IMR-90 (cell line): ENCODE data around the gene CHD6. TPM values are rescaled to one million over a fixed set of nuclear protein-coding genes. Genes with fewer than 3 reads are reported as not detected.

ENCODE experiments used
- ATAC-seq: fragments of 200-7000 bp; cut with Tn5 transposase; 2 replicates; pipeline ENCODE4 v1.9.1; 2020; ENCODE audit warnings: low read depth, mild to moderate bottlenecking, moderate library complexity
- BruUV-seq: library from RNA; stranded (reverse); fragments of 400-500 nt; replicated peaks from 2 replicates; lab custom pipeline; 2021; lab: Mats Ljungman, UMichigan
- CTCF ChIA-PET: fragments of 300-600 bp; formaldehyde crosslinking; extraction: SDS; loops from one replicate; lab custom pipeline; 2021; ENCODE audit warnings: antibody characterized with exemption; lab: Yijun Ruan, JAX
- POLR2A ChIA-PET: fragments of 300-600 bp; sonication (Branson Sonifier 250); formaldehyde crosslinking; loops from one replicate; lab custom pipeline; 2022; ENCODE audit warnings: antibody characterized with exemption; ENCODE audit not compliant: unreplicated experiment; lab: Charles Lee
- DNase-seq: peaks from one replicate; pipeline ENCODE4 v3.0.0; 2013
- H2AFZ ChIP-seq: replicated peaks from 2 replicates; pipeline ENCODE3; 2013; ENCODE audit warnings: low read length, mild to moderate bottlenecking; ENCODE audit not compliant: poor library complexity
- H2AK5ac ChIP-seq: 2 replicates; pipeline ENCODE4 v1.6.1; 2013; ENCODE audit warnings: low read depth, low read length, inconsistent platforms
- H2AK9ac ChIP-seq: replicated peaks from 2 replicates; pipeline ENCODE3; 2013; ENCODE audit warnings: mild to moderate bottlenecking, low read depth, low read length, moderate library complexity; ENCODE audit not compliant: poor library complexity
- H2BK120ac ChIP-seq: 2 replicates; pipeline ENCODE4 v1.6.1; 2013; ENCODE audit warnings: low read depth, low read length, inconsistent platforms
- H2BK15ac ChIP-seq: 3 replicates; pipeline ENCODE4 v1.6.1; 2013; ENCODE audit warnings: low read depth, low read length, inconsistent platforms
- H2BK20ac ChIP-seq: 2 replicates; pipeline ENCODE4 v1.6.1; 2013; ENCODE audit warnings: low read depth, mild to moderate bottlenecking, inconsistent platforms, low read length, moderate library complexity
- H2BK5ac ChIP-seq: 2 replicates; pipeline ENCODE4 v1.6.1; 2013; ENCODE audit warnings: mild to moderate bottlenecking, low read depth, low read length, inconsistent platforms; ENCODE audit not compliant: poor library complexity, severe bottlenecking
- H3K14ac ChIP-seq: replicated peaks from 2 replicates; pipeline ENCODE4 v1.6.1; 2013; ENCODE audit warnings: low read depth, low read length, inconsistent platforms
- H3K18ac ChIP-seq: 2 replicates; pipeline ENCODE4 v1.6.1; 2013; ENCODE audit warnings: low read depth, low read length, control low read depth
- H3K23ac ChIP-seq: 2 replicates; pipeline ENCODE4 v1.6.1; 2013; ENCODE audit warnings: low read depth, low read length, inconsistent platforms
- H3K27ac ChIP-seq: 2 replicates; pipeline ENCODE4 v1.5.1; 2013; ENCODE audit warnings: mild to moderate bottlenecking, control low read depth, low read length; ENCODE audit not compliant: insufficient read depth
- H3K27me3 ChIP-seq: 2 replicates; pipeline ENCODE4 v1.6.1; 2013; ENCODE audit warnings: low read length; ENCODE audit not compliant: control insufficient read depth, insufficient read depth
- H3K36me3 ChIP-seq: 2 replicates; pipeline ENCODE4 v1.6.1; 2013; ENCODE audit warnings: low read length, mixed read lengths; ENCODE audit not compliant: control insufficient read depth, insufficient read depth
- H3K4ac ChIP-seq: 2 replicates; pipeline ENCODE4 v1.6.1; 2013; ENCODE audit warnings: low read depth, low read length, inconsistent platforms
- H3K4me1 ChIP-seq: 2 replicates; pipeline ENCODE4 v1.6.1; 2013; ENCODE audit warnings: low read length, mixed read lengths; ENCODE audit not compliant: control insufficient read depth, insufficient read depth
- H3K4me2 ChIP-seq: 2 replicates; pipeline ENCODE4 v1.6.1; 2013; ENCODE audit warnings: low read depth, mild to moderate bottlenecking, control low read depth, low read length, moderate library complexity
- H3K4me3 ChIP-seq: 2 replicates; pipeline ENCODE4 v1.5.1; 2013; ENCODE audit warnings: low read depth, mild to moderate bottlenecking, control low read depth, low read length, moderate library complexity; ENCODE audit not compliant: insufficient read depth
- H3K56ac ChIP-seq: 2 replicates; pipeline ENCODE4 v1.6.1; 2013; ENCODE audit warnings: low read length, inconsistent platforms; ENCODE audit not compliant: insufficient read depth; ENCODE audit errors: extremely low read depth
- H3K79me1 ChIP-seq, 2 experiments: 2 replicates each; pipeline ENCODE4 v1.6.1; 2013; ENCODE audit warnings: low read length in 2 of 2, inconsistent platforms in 1 of 2, low read depth in 1 of 2
- H3K9ac ChIP-seq: 2 replicates; pipeline ENCODE4 v1.6.1; 2013; ENCODE audit warnings: low read depth, low read length, control low read depth
- H3K9me1 ChIP-seq: 2 replicates; pipeline ENCODE4 v1.6.1; 2013; ENCODE audit warnings: low read length, inconsistent platforms; ENCODE audit not compliant: insufficient read depth
- H3K9me3 ChIP-seq: 2 replicates; pipeline ENCODE4 v1.6.1; 2013; ENCODE audit warnings: low read length; ENCODE audit not compliant: control insufficient read depth, insufficient read depth
- H4K20me1 ChIP-seq: 2 replicates; pipeline ENCODE4 v1.6.1; 2013; ENCODE audit warnings: low read length, inconsistent platforms; ENCODE audit not compliant: insufficient read depth
- H4K5ac ChIP-seq: 2 replicates; pipeline ENCODE4 v1.6.1; 2013; ENCODE audit warnings: mild to moderate bottlenecking, low read depth, low read length, control low read depth
- H4K8ac ChIP-seq, 2 experiments: 2 replicates each; pipeline ENCODE4 v1.6.1; 2013; ENCODE audit warnings: low read depth in 2 of 2, low read length in 2 of 2, control low read depth in 1 of 2, inconsistent platforms in 1 of 2
- H4K91ac ChIP-seq: 2 replicates; pipeline ENCODE4 v1.6.1; 2013; ENCODE audit warnings: low read depth, low read length, inconsistent platforms; ENCODE audit not compliant: insufficient read depth
- BHLHE40 ChIP-seq: fragments of 150-350 bp; IDR thresholded peaks from 2 replicates; pipeline ENCODE4 v1.6.1; 2016; ENCODE audit warnings: mild to moderate bottlenecking, low read depth, low read length
- CEBPB ChIP-seq: IDR thresholded peaks from 2 replicates; pipeline ENCODE4 v1.6.1; 2012; ENCODE audit warnings: low read depth, low read length, improper control_type of control experiment
- CHD1 ChIP-seq: IDR thresholded peaks from 2 replicates; pipeline ENCODE4 v1.6.1; 2012; ENCODE audit warnings: low read depth, low read length, improper control_type of control experiment
- CTCF ChIP-seq: conservative IDR thresholded peaks from 2 replicates; pipeline ENCODE4 v1.5.1; 2012; ENCODE audit warnings: mild to moderate bottlenecking, low read depth, low read length, improper control_type of control experiment
- ELK1 ChIP-seq: fragments of 150-350 bp; IDR thresholded peaks from 2 replicates; pipeline ENCODE4 v1.6.1; 2016; ENCODE audit warnings: low read depth, mild to moderate bottlenecking, low read length, moderate library complexity, borderline replicate concordance
- FOS ChIP-seq: fragments of 150-350 bp; IDR thresholded peaks from 2 replicates; pipeline ENCODE4 v1.6.1; 2016; ENCODE audit warnings: low read depth, low read length
- MAFK ChIP-seq: IDR thresholded peaks from 2 replicates; pipeline ENCODE4 v1.6.1; 2012; ENCODE audit warnings: low read depth, low read length, improper control_type of control experiment
- MAZ ChIP-seq: IDR thresholded peaks from 2 replicates; pipeline ENCODE4 v1.6.1; 2012; ENCODE audit warnings: low read depth, mild to moderate bottlenecking, low read length, improper control_type of control experiment, moderate library complexity, borderline replicate concordance
- MXI1 ChIP-seq: IDR thresholded peaks from 2 replicates; pipeline ENCODE4 v1.6.1; 2012; ENCODE audit warnings: low read depth, mild to moderate bottlenecking, low read length, moderate library complexity, borderline replicate concordance
- NFE2L2 ChIP-seq: fragments of 150-350 bp; IDR thresholded peaks from 2 replicates; pipeline ENCODE4 v1.6.1; 2016; ENCODE audit warnings: low read depth, mild to moderate bottlenecking, low read length
- POLR2A ChIP-seq: IDR thresholded peaks from 2 replicates; pipeline ENCODE4 v1.6.1; 2012; ENCODE audit warnings: mild to moderate bottlenecking, low read depth, low read length
- RAD21 ChIP-seq: IDR thresholded peaks from 2 replicates; pipeline ENCODE4 v1.6.1; 2012; ENCODE audit warnings: low read length, improper control_type of control experiment
- RCOR1 ChIP-seq: IDR thresholded peaks from 2 replicates; pipeline ENCODE4 v1.6.1; 2012; ENCODE audit warnings: mild to moderate bottlenecking, low read length, improper control_type of control experiment; ENCODE audit not compliant: insufficient replicate concordance
- RFX5 ChIP-seq: IDR thresholded peaks from 2 replicates; pipeline ENCODE4 v1.8.0; 2012; ENCODE audit warnings: low read depth, mild to moderate bottlenecking, low read length, moderate library complexity
- SMC3 ChIP-seq: fragments of 150-350 bp; IDR thresholded peaks from 2 replicates; pipeline ENCODE4 v1.6.1; 2016; ENCODE audit warnings: low read depth, mild to moderate bottlenecking, antibody characterized with exemption, low read length, moderate library complexity
- WGBS, 2 experiments: methylation state at CpG; one replicate each; pipeline versions ENCODE4 v1.1.5 to v1.1.7; 2013; ENCODE audit warnings: missing lambda C conversion rate in 2 of 2; ENCODE audit not compliant: insufficient read length in 1 of 2; ENCODE audit errors: extremely low coverage in 2 of 2; 5-methylcytosine and 5-hydroxymethylcytosine counted together
- dilution Hi-C: fragments of 300-500 bp; cut with HindIII; formaldehyde crosslinking; loops from one replicate; pipeline ENCODE4 v1.14.3; 2018; ENCODE audit warnings: low sequenced_read_pairs; ENCODE audit not compliant: unreplicated experiment
- in situ Hi-C: fragments of 300-500 bp; cut with MboI; formaldehyde crosslinking; loops from 3 replicates; pipeline ENCODE4 v1.14.3; 2019; ENCODE audit warnings: low sequenced_read_pairs, inconsistent platforms, mixed read lengths
- intact Hi-C: fragments of 100-400 bp; cut with micrococcal nuclease; formaldehyde crosslinking; loops from 2 replicates; pipeline ENCODE4 v1.10.0; 2022
- polyA plus RNA-seq, 3 experiments: library from polyadenylated mRNA; depleted of rRNA; stranded (reverse); fragments of >200 nt; gene quantifications; 2 replicates each; pipeline ENCODE4 v1.2.3, GENCODE V29; 2012; ENCODE audit warnings: low replicate concordance in 1 of 3
- total RNA-seq: library from RNA; depleted of rRNA; stranded (reverse); fragments of >200 nt; gene quantifications from 2 replicates; pipeline ENCODE4 v1.2.3, GENCODE V29; 2012
- TF ChIP-seq, protein P1 (sequence below): fragments of 150-350 bp; IDR thresholded peaks from 2 replicates; pipeline ENCODE4 v1.6.1; 2017; ENCODE audit warnings: mild to moderate bottlenecking, antibody characterized with exemption, low read length, low read depth

Gene CHD6
- total and polyA plus RNA-seq, 2 of the 4 experiments (the other 2 are of a cell fraction) = 8.8 to 26.7 TPM

DNA sequence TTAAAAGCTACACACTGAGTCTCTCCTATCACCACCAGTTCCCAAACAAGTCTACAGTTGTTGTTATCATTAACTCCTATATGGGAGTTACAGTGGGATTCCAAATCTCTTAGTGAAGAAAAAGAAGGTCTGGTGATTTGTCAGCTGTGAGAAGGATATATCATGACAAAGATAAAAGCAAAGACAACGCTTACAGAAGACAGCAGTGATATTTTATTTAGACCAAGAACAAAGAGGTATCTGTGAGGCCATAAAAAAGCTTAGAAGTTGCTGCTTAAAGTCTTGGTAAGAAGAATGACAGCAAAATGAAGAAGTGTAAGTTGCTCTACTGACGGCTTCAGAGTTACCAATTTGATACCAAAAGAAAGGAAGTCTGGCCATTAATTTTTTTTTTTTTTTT lies 47.2 kb downstream of the CHD6 start:
- POLR2A ChIA-PET = no interaction called here
- Histone ChIP-seq H4K5ac (no peak overlapping the region), H2BK120ac (no peak overlapping the region), H3K36me3 (peaks cover 3% of the 10 kb centered on the region), H3K79me1 (peaks cover 36 to 77% of the 10 kb centered on the region in 2 experiments), H3K18ac (no peak overlapping the region), H2AK9ac (no peak overlapping the region), H4K20me1 (peaks cover 69% of the 10 kb centered on the region), H3K9me1 (peaks cover 20% of the 10 kb centered on the region), H3K4me2 (no peak overlapping the region; the same call in 1 of the 2 replicates), H3K4me1 (peaks cover 6% of the 10 kb centered on the region), H3K14ac (no peak overlapping the region), H3K4ac (no peak overlapping the region), H2AK5ac (no peak overlapping the region), H3K4me3 (no peak overlapping the region), H2BK15ac (no peak overlapping the region), H2BK20ac (no peak overlapping the region), H3K56ac (no peak overlapping the region), H3K27me3 (no peaks in the 10 kb centered on the region), H3K27ac (no peak overlapping the region), H2BK5ac (no peak overlapping the region), H3K9ac (no peak overlapping the region), H3K9me3 (no peaks in the 10 kb centered on the region), H4K91ac (no peak overlapping the region), H2AFZ (no peak overlapping the region), H3K23ac (no peak overlapping the region), H4K8ac (no peak overlapping the region)
- ATAC-seq (no peak), DNase-seq (no peak)
- CTCF ChIA-PET = interaction anchor here (0.9 to 1.1 kb wide), 2 partner anchors 35 to 398 kb away, joined by 4 to 6 read pairs; no protein-coding TSS in a partner anchor
- dilution Hi-C loops (no loop called here), intact Hi-C loops (no loop called here), in situ Hi-C loops (no loop called here)
- TF ChIP-seq MAFK (no peak), MXI1 (no peak), MAZ (no peak), SMC3 (no peak), POLR2A (no peak), NFE2L2 (no peak), BHLHE40 (no peak), RAD21 (no peak), CHD1 (no peak), FOS (no peak), ELK1 (no peak), RFX5 (no peak), CEBPB (no peak), CTCF (no peak), RCOR1 (no peak)
- TF ChIP-seq, protein P1, sequence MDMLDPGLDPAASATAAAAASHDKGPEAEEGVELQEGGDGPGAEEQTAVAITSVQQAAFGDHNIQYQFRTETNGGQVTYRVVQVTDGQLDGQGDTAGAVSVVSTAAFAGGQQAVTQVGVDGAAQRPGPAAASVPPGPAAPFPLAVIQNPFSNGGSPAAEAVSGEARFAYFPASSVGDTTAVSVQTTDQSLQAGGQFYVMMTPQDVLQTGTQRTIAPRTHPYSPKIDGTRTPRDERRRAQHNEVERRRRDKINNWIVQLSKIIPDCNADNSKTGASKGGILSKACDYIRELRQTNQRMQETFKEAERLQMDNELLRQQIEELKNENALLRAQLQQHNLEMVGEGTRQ = no peak
- BruUV-seq = no TSS peak
- WGBS, 2 experiments = no CpG with 5 or more reads among the region's 2 CpGs
